B cell (primary cell): ENCODE data around the gene COL13A1. TPM values are rescaled to one million over a fixed set of nuclear protein-coding genes. Genes with fewer than 3 reads are reported as not detected.

Source experiments
- ATAC-seq: fragments of 200-7000 bp; cut with Tn5 transposase; one replicate; pipeline ENCODE4 v1.10.0; 2021; ENCODE audit warnings: low read depth, mild to moderate bottlenecking, moderate number of reproducible peaks, moderate library complexity
- CTCF ChIA-PET: fragments of 350-600 bp; sonication (Branson Sonifier 250); formaldehyde crosslinking; loops from one replicate; lab custom pipeline; 2021; ENCODE audit warnings: antibody characterized with exemption, inconsistent platforms; lab: Charles Lee
- POLR2A ChIA-PET: fragments of 350-600 bp; sonication (Branson Sonifier 250); formaldehyde crosslinking; loops from one replicate; lab custom pipeline; 2021; ENCODE audit warnings: antibody characterized with exemption; lab: Charles Lee
- DNase-seq: peaks from one replicate; pipeline ENCODE4 v3.0.0; 2013
- H2AFZ ChIP-seq: 2 replicates; pipeline ENCODE4 v1.6.1; 2012; ENCODE audit warnings: mild to moderate bottlenecking, low read depth, low read length; ENCODE audit not compliant: insufficient read depth, poor library complexity, severe bottlenecking
- H3K27ac ChIP-seq, 2 donors: 1 replicate in 1 of 2; 2 replicates in 1 of 2; pipeline ENCODE4 v1.5.1; 2012 to 2013; ENCODE audit warnings: low read length in 2 of 2, mild to moderate bottlenecking in 2 of 2, moderate library complexity in 1 of 2
- H3K27me3 ChIP-seq, 4 experiments: fragments of 200-600 bp in 1 of 4; sonication (generic) in 1 of 4; replicated peaks in 1 of 4; 1 replicate in 2 of 4; 2 replicates in 2 of 4; pipeline versions ENCODE4 v1.6.1 to v1.7.0; 2013 to 2016; ENCODE audit warnings: low read length in 3 of 4, mild to moderate bottlenecking in 2 of 4, mixed read lengths in 1 of 4, moderate library complexity in 1 of 4; ENCODE audit not compliant: insufficient read depth in 4 of 4, control insufficient read depth in 3 of 4; ENCODE audit errors: control extremely low read depth in 1 of 4
- H3K36me3 ChIP-seq, 2 experiments: replicated peaks in 1 of 2; 1 replicate in 1 of 2; 2 replicates in 1 of 2; pipeline versions ENCODE4 v1.6.1 to v1.7.1; 2013; ENCODE audit warnings: low read length in 1 of 2; ENCODE audit not compliant: insufficient read depth in 2 of 2, control insufficient read depth in 1 of 2; ENCODE audit errors: control extremely low read depth in 1 of 2, extremely low read depth in 1 of 2
- H3K4me1 ChIP-seq, 2 donors: fragments of 200-600 bp in 1 of 2; sonication (generic) in 1 of 2; 1 replicate in 1 of 2; 2 replicates in 1 of 2; pipeline versions ENCODE4 v1.5.1 to v1.6.1; 2013 to 2017; ENCODE audit warnings: low read length in 2 of 2; ENCODE audit not compliant: control insufficient read depth in 2 of 2, insufficient read depth in 2 of 2
- H3K4me2 ChIP-seq: replicated peaks from 2 replicates; pipeline ENCODE3; 2012; ENCODE audit warnings: mild to moderate bottlenecking, low read depth, low read length; ENCODE audit not compliant: poor library complexity, severe bottlenecking
- H3K4me3 ChIP-seq, 5 experiments: fragments of 200-600 bp in 1 of 5; sonication (generic) in 1 of 5; 1 replicate in 3 of 5; 2 replicates in 2 of 5; pipeline versions ENCODE4 v1.5.1 to v1.7.0; 2011 to 2016; ENCODE audit warnings: low read length in 4 of 5, mild to moderate bottlenecking in 4 of 5, low read depth in 2 of 5, control low read depth in 1 of 5, moderate library complexity in 1 of 5; ENCODE audit not compliant: insufficient read depth in 1 of 5; ENCODE audit errors: control extremely low read depth in 1 of 5, extremely low read depth in 1 of 5
- H3K79me2 ChIP-seq: fragments of 200-600 bp; sonication (generic); one replicate; pipeline ENCODE4 v1.6.0; 2016; ENCODE audit warnings: low read length; ENCODE audit not compliant: control insufficient read depth, insufficient read depth
- H3K9ac ChIP-seq: fragments of 200-600 bp; sonication (generic); 2 replicates; pipeline ENCODE4 v1.6.1; 2017; ENCODE audit warnings: mild to moderate bottlenecking, low read length, moderate library complexity
- H3K9me3 ChIP-seq, 3 donors: one replicate each; pipeline versions ENCODE4 v1.6.1 to v1.7.1; 2013; ENCODE audit warnings: low read length in 2 of 3; ENCODE audit not compliant: control insufficient read depth in 2 of 3, insufficient read depth in 1 of 3; ENCODE audit errors: control extremely low read depth in 1 of 3
- H4K20me1 ChIP-seq: 2 replicates; pipeline ENCODE4 v1.6.0; 2012; ENCODE audit warnings: mild to moderate bottlenecking, low read length; ENCODE audit not compliant: insufficient read depth, control insufficient read depth, poor library complexity, severe bottlenecking
- H3K27ac Mint-ChIP-seq: one replicate; pipeline ENCODE4 v1.8.0; 2021; ENCODE audit warnings: mixed read lengths
- H3K27me3 Mint-ChIP-seq: one replicate; pipeline ENCODE4 v1.8.0; 2021; ENCODE audit warnings: mixed read lengths
- H3K4me1 Mint-ChIP-seq: one replicate; pipeline ENCODE4 v1.8.0; 2021; ENCODE audit warnings: mixed read lengths
- H3K4me3 Mint-ChIP-seq: one replicate; pipeline ENCODE4 v1.8.0; 2021; ENCODE audit warnings: mixed read lengths
- H3K9me3 Mint-ChIP-seq: one replicate; pipeline ENCODE4 v1.8.0; 2022; ENCODE audit warnings: mixed read lengths; ENCODE audit not compliant: insufficient read depth
- CTCF ChIP-seq: fragments of 200-600 bp; IDR thresholded peaks from one replicate; pipeline ENCODE4 v1.8.0; 2022; ENCODE audit warnings: antibody characterized with exemption, mild to moderate bottlenecking
- EZH2 ChIP-seq: IDR thresholded peaks from 2 replicates; pipeline ENCODE4 v1.6.1; 2012; ENCODE audit warnings: borderline replicate concordance, low read depth, mild to moderate bottlenecking, moderate library complexity, low read length; ENCODE audit not compliant: insufficient read depth, poor library complexity, severe bottlenecking
- WGBS: methylation state at CpG from one replicate; pipeline ENCODE4 v1.1.5; 2013; ENCODE audit warnings: missing lambda C conversion rate; ENCODE audit not compliant: insufficient coverage; 5-methylcytosine and 5-hydroxymethylcytosine counted together
- intact Hi-C: fragments of 100-400 bp; cut with micrococcal nuclease; formaldehyde crosslinking; loops from one replicate; pipeline ENCODE4 v1.10.0; 2022
- polyA plus RNA-seq: library from polyadenylated mRNA; depleted of rRNA; stranded (reverse); fragments of >200 nt; gene quantifications from 2 replicates; pipeline ENCODE4 v1.2.3, GENCODE V29; 2012
- total RNA-seq, 2 donors: library from RNA; stranded (reverse); fragments of 120-200 nt in 1 of 2; gene quantifications; 1 replicate in 1 of 2; 2 replicates in 1 of 2; pipeline versions ENCODE4 v1.2.3 to v1.2.4, GENCODE V29; 2013 to 2022

Gene COL13A1
- total and polyA plus RNA-seq, 2 donors (not counting 1 experiment from before 2014, with no cell fraction given) = not detected

- intact Hi-C loops = no loop called here
- DNase-seq (no peak), ATAC-seq (no peak)
- Histone ChIP-seq H4K20me1 (no peaks in the 10 kb centered on the region), H3K9ac (no peak overlapping the region), H3K79me2 (no peaks in the 10 kb centered on the region), H3K4me1 (no peaks in the 10 kb centered on the region), H3K9me3 (no peaks in the 10 kb centered on the region), H2AFZ (no peak overlapping the region), H3K36me3 (no peaks in the 10 kb centered on the region), H3K4me2 (no peak overlapping the region), H3K27me3 (no peaks in the 10 kb centered on the region), H3K27ac (no peak overlapping the region), H3K4me3 (no peak overlapping the region)
- Mint-ChIP-seq H3K9me3 (peaks cover 1% of the 10 kb centered on the region), H3K4me3 (no peak overlapping the region), H3K27me3 (no peaks in the 10 kb centered on the region), H3K4me1 (no peaks in the 10 kb centered on the region), H3K27ac (no peak overlapping the region)
- TF ChIP-seq CTCF (no peak), EZH2 (no peak)
- WGBS = 80% methylated on average over 4 of the region's 5 CpGs
- CTCF ChIA-PET = no interaction called here
- POLR2A ChIA-PET = no interaction called here
Measured at GRCh38 chr10:69904533-69904932, 102.8 kb downstream of the COL13A1 start.

- no peak overlapping the region for H3K27ac ChIP-seq
- H4K20me1 ChIP-seq = no peaks in the 10 kb centered on the region
- H2AFZ ChIP-seq = no peak overlapping the region
- H3K27me3 ChIP-seq = peaks cover 0 to under 1% (median 0%) of the 10 kb centered on the region in 4 experiments
- no peak overlapping the region for H3K9ac ChIP-seq
- no peak overlapping the region for H3K4me3 ChIP-seq
- H3K4me3 Mint-ChIP-seq = no peak overlapping the region
- ATAC-seq (no peak), DNase-seq (no peak)
- H3K4me1 ChIP-seq = no peaks in the 10 kb centered on the region
- no peaks in the 10 kb centered on the region for H3K4me1 Mint-ChIP-seq
- no peaks in the 10 kb centered on the region for H3K79me2 ChIP-seq
- peaks cover 1% of the 10 kb centered on the region for H3K9me3 Mint-ChIP-seq
- H3K9me3 ChIP-seq = no peaks in the 10 kb centered on the region
- H3K36me3 ChIP-seq = no peaks in the 10 kb centered on the region
- H3K27me3 Mint-ChIP-seq = no peaks in the 10 kb centered on the region
- POLR2A ChIA-PET = no interaction called here
- CTCF ChIA-PET = interaction anchor here (1.0 kb wide), 1 partner anchor 9 kb away, joined by 3 read pairs; no protein-coding TSS in a partner anchor
- TF ChIP-seq EZH2 (no peak), CTCF (no peak)
- no peak overlapping the region for H3K4me2 ChIP-seq
- intact Hi-C loops = no loop called here
- 100% methylated on average over 1 of the region's 4 CpGs for WGBS
- H3K27ac Mint-ChIP-seq = no peak overlapping the region
Measured at GRCh38 chr10:69906425-69906824, 104.7 kb downstream of the COL13A1 start.
